ENCODE results near the gene KCNJ1. TPM values are rescaled to one million over a fixed set of nuclear protein-coding genes. Genes with fewer than 3 reads are reported as not detected.

Gene KCNJ1
- total RNA-seq: 0.10 TPM

GRCh38 chr11:128867277-128867676 is at the start of gene KCNJ1:
Gene KCNJ1, minus strand, starts transcription at chr11:128867296. Its CDS starts 27,053 bp downstream, at chr11:128840243.
- Histone ChIP-seq H3K4me1 (ENCODE audit: insufficient read depth, low read length) (no peaks in the 10 kb centered on the region), H3K27me3 (ENCODE audit: insufficient read depth, low read length) (no peaks in the 10 kb centered on the region), H3K9me3 (ENCODE audit: low read depth, low read length) (no peaks in the 10 kb centered on the region), H3K4me3 (ENCODE audit: low read length) (no peak within 1 kb of the TSS)

DNA sequence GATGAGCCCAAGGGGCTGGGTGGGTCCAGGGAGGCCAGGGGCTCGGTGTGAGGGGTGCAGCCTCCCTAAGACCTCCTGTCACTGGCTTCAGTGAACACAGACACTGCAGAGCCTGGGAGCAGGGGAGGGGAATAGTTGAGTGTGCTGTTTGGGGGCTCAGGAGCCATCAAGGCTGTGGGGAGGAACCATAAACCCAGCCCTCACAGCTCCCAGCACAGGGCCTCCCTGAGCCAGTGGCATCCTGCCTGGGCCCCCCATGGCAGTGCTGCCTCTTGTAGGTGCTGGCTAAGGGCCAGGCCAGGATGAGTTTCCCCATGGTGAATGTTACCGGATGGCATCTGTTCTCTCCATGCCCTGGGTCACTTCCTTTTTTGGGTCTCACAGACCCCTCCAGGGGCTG is 49.6 kb upstream of the KCNJ1 start:
- Histone ChIP-seq H3K27me3 (ENCODE audit: insufficient read depth, low read length) (no peaks in the 10 kb centered on the region), H3K4me1 (ENCODE audit: insufficient read depth, low read length) (no peaks in the 10 kb centered on the region), H3K9me3 (ENCODE audit: low read depth, low read length) (no peaks in the 10 kb centered on the region), H3K4me3 (ENCODE audit: low read length) (no peak overlapping the region)

GRCh38 chr11:128916037-128916572 is 49.0 kb upstream of the KCNJ1 start:
- Histone ChIP-seq H3K4me3 (ENCODE audit: low read length) (no peak overlapping the region), H3K9me3 (ENCODE audit: low read depth, low read length) (no peaks in the 10 kb centered on the region), H3K27me3 (ENCODE audit: insufficient read depth, low read length) (no peaks in the 10 kb centered on the region), H3K4me1 (ENCODE audit: insufficient read depth, low read length) (no peaks in the 10 kb centered on the region)

DNA sequence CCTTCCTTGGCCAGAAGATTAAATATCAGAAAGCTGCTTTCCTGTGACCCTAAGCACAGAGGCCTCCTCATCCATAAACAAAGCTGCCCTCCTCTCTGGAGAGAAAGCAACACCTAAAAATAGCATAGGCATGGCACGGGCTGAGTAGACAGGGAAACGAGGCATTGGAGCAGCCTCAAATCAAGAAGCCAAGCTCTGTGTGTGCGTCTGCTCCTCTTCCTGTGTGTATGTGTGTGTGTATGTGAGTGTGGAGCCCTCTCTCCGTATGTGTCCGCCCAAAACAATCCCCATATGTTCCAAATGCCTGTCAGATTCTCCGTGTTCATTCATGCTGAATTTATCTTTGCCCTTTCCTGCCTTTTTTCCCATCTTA is 48.0 kb upstream of the KCNJ1 start:
- Histone ChIP-seq H3K4me1 (ENCODE audit: insufficient read depth, low read length) (no peaks in the 10 kb centered on the region), H3K4me3 (ENCODE audit: low read length) (no peak overlapping the region), H3K27me3 (ENCODE audit: insufficient read depth, low read length) (no peaks in the 10 kb centered on the region), H3K9me3 (ENCODE audit: low read depth, low read length) (no peaks in the 10 kb centered on the region)

DNA sequence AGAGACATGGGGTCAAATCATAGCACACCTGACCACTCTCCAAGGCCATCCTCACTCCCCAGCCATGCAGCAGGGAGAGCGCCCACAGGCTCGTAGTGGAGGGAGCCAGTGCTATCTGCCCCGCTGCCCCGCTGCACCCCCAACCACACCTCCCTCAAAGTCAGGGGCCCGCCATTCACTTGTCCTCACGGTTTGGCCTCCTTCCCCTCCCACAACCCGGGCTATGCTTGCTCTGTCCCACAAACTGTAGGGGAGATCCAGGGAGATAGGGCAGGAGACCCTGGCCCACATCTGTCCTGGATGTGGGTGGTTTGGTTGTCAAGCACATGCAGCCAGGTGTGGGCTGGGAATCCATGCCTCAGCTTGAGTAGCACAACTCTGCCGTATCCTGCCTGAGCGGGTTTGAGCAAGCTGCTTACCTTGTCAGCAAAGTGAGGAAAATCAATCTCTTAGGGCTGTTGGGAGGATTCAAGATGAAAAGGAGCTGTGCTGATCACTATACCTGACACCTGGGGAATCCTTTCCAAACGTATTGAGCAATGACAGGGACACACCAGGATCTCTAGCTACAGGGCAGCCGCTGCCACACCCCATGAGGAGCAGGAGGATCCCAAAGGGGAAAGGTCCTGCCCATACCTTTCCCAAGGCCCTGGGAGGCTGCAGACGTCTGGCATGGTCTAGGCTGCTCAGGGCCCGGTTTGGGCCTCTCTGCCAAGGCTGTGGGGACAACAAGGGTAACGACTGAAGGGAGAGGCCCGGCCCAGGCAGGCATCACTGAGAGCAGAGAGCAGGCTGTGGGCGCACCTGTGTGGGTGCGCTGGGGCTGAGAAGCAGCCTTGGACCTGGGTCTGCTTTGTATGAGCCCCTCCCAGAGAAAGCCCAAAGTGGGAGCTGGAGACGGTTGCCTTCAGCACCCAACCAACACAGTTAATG is 47.4 kb upstream of the KCNJ1 start:
- Histone ChIP-seq H3K4me3 (ENCODE audit: low read length) (no peak overlapping the region), H3K9me3 (ENCODE audit: low read depth, low read length) (no peaks in the 10 kb centered on the region), H3K4me1 (ENCODE audit: insufficient read depth, low read length) (no peaks in the 10 kb centered on the region), H3K27me3 (ENCODE audit: insufficient read depth, low read length) (peaks cover 1% of the 10 kb centered on the region)

- Histone ChIP-seq H3K9me3 (ENCODE audit: low read depth, low read length) (no peaks in the 10 kb centered on the region), H3K27me3 (ENCODE audit: insufficient read depth, low read length) (peaks cover 7% of the 10 kb centered on the region), H3K4me1 (ENCODE audit: insufficient read depth, low read length) (peaks cover 6% of the 10 kb centered on the region), H3K4me3 (ENCODE audit: low read length) (no peak overlapping the region)
Observed at GRCh38 chr11:128913806-128914205, 46.7 kb upstream of the KCNJ1 start.

DNA sequence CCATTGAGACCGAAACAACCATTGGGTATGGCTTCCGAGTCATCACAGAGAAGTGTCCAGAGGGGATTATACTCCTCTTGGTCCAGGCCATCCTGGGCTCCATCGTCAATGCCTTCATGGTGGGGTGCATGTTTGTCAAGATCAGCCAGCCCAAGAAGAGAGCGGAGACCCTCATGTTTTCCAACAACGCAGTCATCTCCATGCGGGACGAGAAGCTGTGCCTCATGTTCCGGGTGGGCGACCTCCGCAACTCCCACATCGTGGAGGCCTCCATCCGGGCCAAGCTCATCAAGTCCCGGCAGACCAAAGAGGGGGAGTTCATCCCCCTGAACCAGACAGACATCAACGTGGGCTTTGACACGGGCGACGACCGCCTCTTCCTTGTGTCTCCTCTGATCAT is 44.6 kb upstream of the KCNJ1 start:
- H3K4me1 ChIP-seq (ENCODE audit: insufficient read depth, low read length): peaks cover 27% of the 10 kb centered on the region
- peaks cover 17% of the 10 kb centered on the region for H3K27me3 ChIP-seq (ENCODE audit: insufficient read depth, low read length)
- no peaks in the 10 kb centered on the region for H3K9me3 ChIP-seq (ENCODE audit: low read depth, low read length)
- H3K4me3 ChIP-seq (ENCODE audit: low read length): no peak overlapping the region

DNA sequence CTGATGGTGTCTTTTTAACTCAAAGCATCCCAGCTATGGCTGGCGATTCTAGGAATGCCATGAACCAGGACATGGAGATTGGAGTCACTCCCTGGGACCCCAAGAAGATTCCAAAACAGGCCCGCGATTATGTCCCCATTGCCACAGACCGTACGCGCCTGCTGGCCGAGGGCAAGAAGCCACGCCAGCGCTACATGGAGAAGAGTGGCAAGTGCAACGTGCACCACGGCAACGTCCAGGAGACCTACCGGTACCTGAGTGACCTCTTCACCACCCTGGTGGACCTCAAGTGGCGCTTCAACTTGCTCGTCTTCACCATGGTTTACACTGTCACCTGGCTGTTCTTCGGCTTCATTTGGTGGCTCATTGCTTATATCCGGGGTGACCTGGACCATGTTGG is 44.1 kb upstream of the KCNJ1 start:
- peaks cover 32% of the 10 kb centered on the region for H3K4me1 ChIP-seq (ENCODE audit: insufficient read depth, low read length)
- H3K27me3 ChIP-seq (ENCODE audit: insufficient read depth, low read length): peaks cover 19% of the 10 kb centered on the region
- no peak overlapping the region for H3K4me3 ChIP-seq (ENCODE audit: low read length)
- no peaks in the 10 kb centered on the region for H3K9me3 ChIP-seq (ENCODE audit: low read depth, low read length)

DNA sequence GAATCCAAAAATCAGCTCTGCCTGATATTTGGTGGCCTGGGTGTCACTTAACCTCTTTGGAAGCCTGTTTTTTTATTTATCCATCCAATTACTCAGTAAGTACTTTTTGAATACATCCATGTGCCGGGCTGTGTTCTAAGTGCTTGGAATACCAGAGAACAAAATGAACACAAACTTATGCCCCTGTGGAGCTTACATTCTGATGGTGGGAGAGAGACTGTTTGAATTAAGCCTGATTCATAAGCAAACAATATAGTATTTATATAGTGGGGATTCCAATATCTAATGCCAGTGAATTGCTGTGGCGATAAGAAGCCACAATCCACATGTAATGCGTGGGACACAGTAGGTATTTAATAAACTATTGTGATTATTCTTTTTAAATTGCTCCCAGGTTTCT is 43.5 kb upstream of the KCNJ1 start:
- peaks cover 19% of the 10 kb centered on the region for H3K27me3 ChIP-seq (ENCODE audit: insufficient read depth, low read length)
- H3K9me3 ChIP-seq (ENCODE audit: low read depth, low read length): no peaks in the 10 kb centered on the region
- no peak overlapping the region for H3K4me3 ChIP-seq (ENCODE audit: low read length)
- H3K4me1 ChIP-seq (ENCODE audit: insufficient read depth, low read length): peaks cover 35% of the 10 kb centered on the region

- peaks cover 19% of the 10 kb centered on the region for H3K27me3 ChIP-seq (ENCODE audit: insufficient read depth, low read length)
- no peak overlapping the region for H3K4me3 ChIP-seq (ENCODE audit: low read length)
- peaks cover 40% of the 10 kb centered on the region for H3K4me1 ChIP-seq (ENCODE audit: insufficient read depth, low read length)
- no peaks in the 10 kb centered on the region for H3K9me3 ChIP-seq (ENCODE audit: low read depth, low read length)
Observed at GRCh38 chr11:128909438-128910125, 42.5 kb upstream of the KCNJ1 start.

GRCh38 chr11:128908391-128909246 is 41.5 kb upstream of the KCNJ1 start:
- Histone ChIP-seq H3K9me3 (ENCODE audit: low read depth, low read length) (no peaks in the 10 kb centered on the region), H3K4me3 (ENCODE audit: low read length) (no peak overlapping the region), H3K4me1 (ENCODE audit: insufficient read depth, low read length) (peaks cover 50% of the 10 kb centered on the region), H3K27me3 (ENCODE audit: insufficient read depth, low read length) (peaks cover 23% of the 10 kb centered on the region)

- H3K4me1 ChIP-seq (ENCODE audit: insufficient read depth, low read length): peaks cover 55% of the 10 kb centered on the region
- no peak overlapping the region for H3K4me3 ChIP-seq (ENCODE audit: low read length)
- no peaks in the 10 kb centered on the region for H3K9me3 ChIP-seq (ENCODE audit: low read depth, low read length)
- H3K27me3 ChIP-seq (ENCODE audit: insufficient read depth, low read length): peaks cover 27% of the 10 kb centered on the region
Observed at GRCh38 chr11:128907585-128907984, 40.5 kb upstream of the KCNJ1 start.

DNA sequence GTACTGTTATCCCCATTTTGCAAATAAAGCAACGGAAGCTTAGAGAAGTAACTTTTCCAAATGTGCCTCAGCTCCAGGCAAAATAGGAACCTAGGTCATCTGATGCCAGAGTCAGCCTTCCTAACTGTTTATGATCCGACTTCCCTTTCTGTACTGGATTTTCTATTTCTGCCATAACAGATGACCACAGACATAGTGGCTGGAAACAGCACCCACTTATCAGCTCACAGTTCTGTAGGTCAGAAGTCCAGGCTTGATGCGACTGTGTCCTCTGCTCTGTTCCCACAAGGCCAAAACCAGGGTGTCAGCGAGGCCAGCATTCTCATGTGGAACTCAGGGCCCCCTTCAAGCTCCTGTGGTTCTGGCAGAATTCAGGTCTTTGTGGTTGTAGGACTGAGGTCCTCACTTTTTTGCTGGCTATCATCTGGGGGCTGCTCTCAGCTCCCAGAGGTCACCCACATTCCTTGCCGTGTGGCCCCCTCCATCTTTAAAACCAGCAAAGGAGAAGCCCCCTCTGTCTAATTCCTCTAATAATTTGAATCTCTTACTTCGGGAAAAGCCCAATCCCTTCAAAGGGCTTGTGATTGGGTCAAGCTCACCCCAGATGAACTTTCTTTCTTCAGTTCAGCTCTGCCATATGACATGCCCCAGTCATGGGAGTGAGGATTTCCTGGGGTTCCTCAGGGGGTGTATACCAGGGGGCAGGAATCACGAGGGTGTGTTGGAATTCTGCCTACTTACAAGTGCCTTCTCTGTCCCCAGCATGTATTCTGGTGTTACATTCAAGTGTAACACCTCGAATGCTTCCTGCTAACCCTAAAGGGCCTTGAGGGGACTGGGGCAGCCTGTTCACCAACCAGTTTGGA is 39.3 kb upstream of the KCNJ1 start:
- peaks cover 55% of the 10 kb centered on the region for H3K4me1 ChIP-seq (ENCODE audit: insufficient read depth, low read length)
- peaks cover 27% of the 10 kb centered on the region for H3K27me3 ChIP-seq (ENCODE audit: insufficient read depth, low read length)
- no peak overlapping the region for H3K4me3 ChIP-seq (ENCODE audit: low read length)
- H3K9me3 ChIP-seq (ENCODE audit: low read depth, low read length): no peaks in the 10 kb centered on the region
